Measurements from ENCODE around the gene GNG2. TPM values are rescaled to one million over a fixed set of nuclear protein-coding genes. Genes with fewer than 3 reads are reported as not detected.
A peak's percentile ranks its signal among the peaks of the same experiment; 100 is the strongest.

Gene GNG2
- total RNA-seq, 6 experiments from 2014 or later = 2.4 to 6.0 (median 2.8) TPM

DNA sequence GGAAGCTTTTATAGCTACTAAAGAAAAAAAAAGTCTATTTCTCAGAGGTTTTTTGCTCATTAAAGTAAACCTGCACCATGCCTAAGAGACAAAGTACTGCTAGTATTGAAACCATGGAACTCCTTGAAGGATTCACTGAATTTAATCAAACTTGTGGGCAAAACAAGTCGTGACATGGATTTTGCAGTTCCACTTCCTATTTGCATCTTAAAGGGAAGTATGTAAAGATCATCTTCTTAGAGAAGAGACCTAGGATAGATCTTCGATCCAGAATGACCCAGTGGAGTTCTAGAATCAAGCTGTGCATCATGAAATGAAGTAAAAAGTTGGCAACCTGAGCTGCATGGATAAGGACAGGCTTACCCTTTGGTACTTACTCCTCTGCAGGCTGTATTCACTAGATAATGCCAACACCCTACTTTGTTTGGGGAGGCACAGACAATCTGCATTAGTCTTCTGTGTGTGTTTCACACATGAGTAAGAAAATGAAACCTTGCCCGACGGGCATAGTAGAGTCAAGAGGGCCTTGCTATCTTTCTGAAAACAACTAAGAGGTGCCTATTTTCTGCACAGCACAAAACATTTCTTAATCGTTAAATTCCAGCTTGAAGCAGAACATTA lies 1.9 kb downstream of the GNG2 start:
- DNase-seq = no peak
- Mint-ChIP-seq H3K36me3 (ENCODE audit: low read depth) (no peaks in the 10 kb centered on the region), H3K4me1 (ENCODE audit: low read depth) (peaks cover 46% of the 10 kb centered on the region), H3K9me3 (no peaks in the 10 kb centered on the region), H3K27ac (peak overlapping the region; percentile 6; the same call in 1 of the 2 replicates), H3K4me3 (peak overlapping the region; percentile 66), H3K27me3 (ENCODE audit: insufficient read depth) (no peaks in the 10 kb centered on the region; the same call in none of the 2 replicates)
- TF ChIP-seq, protein P1, sequence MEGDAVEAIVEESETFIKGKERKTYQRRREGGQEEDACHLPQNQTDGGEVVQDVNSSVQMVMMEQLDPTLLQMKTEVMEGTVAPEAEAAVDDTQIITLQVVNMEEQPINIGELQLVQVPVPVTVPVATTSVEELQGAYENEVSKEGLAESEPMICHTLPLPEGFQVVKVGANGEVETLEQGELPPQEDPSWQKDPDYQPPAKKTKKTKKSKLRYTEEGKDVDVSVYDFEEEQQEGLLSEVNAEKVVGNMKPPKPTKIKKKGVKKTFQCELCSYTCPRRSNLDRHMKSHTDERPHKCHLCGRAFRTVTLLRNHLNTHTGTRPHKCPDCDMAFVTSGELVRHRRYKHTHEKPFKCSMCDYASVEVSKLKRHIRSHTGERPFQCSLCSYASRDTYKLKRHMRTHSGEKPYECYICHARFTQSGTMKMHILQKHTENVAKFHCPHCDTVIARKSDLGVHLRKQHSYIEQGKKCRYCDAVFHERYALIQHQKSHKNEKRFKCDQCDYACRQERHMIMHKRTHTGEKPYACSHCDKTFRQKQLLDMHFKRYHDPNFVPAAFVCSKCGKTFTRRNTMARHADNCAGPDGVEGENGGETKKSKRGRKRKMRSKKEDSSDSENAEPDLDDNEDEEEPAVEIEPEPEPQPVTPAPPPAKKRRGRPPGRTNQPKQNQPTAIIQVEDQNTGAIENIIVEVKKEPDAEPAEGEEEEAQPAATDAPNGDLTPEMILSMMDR (IDR thresholded peaks at IDR 0.05) = no peak

DNA sequence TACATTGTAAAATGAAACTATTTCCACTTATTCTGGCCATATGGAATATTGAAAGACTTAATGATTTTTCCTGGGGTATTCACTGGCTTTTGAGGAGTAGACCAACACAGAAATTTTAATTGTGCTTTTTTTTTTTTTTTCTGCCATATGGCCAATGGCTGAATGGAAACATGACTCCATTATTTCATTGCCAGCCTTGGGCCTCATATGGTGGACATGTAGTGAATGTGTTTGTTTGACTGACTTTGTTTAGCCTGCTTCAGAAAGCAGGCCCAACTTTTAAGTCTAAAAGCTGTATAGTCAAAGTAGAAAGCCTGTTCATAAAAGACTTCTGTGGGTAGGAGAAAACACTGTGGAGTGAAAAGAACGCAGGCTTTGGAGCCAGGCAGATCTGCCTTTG lies 2.4 kb downstream of the GNG2 start:
- TF ChIP-seq, protein P1 (IDR thresholded peaks at IDR 0.05) = no peak
- no peaks in the 10 kb centered on the region; the same call in none of the 2 replicates for H3K27me3 Mint-ChIP-seq (ENCODE audit: insufficient read depth)
- peak overlapping the region; percentile 66 for H3K4me3 Mint-ChIP-seq
- H3K4me1 Mint-ChIP-seq (ENCODE audit: low read depth) = peaks cover 46% of the 10 kb centered on the region
- no peaks in the 10 kb centered on the region for H3K36me3 Mint-ChIP-seq (ENCODE audit: low read depth)
- H3K27ac Mint-ChIP-seq = no peak overlapping the region
- no peaks in the 10 kb centered on the region for H3K9me3 Mint-ChIP-seq
- DNase-seq = no peak

DNA sequence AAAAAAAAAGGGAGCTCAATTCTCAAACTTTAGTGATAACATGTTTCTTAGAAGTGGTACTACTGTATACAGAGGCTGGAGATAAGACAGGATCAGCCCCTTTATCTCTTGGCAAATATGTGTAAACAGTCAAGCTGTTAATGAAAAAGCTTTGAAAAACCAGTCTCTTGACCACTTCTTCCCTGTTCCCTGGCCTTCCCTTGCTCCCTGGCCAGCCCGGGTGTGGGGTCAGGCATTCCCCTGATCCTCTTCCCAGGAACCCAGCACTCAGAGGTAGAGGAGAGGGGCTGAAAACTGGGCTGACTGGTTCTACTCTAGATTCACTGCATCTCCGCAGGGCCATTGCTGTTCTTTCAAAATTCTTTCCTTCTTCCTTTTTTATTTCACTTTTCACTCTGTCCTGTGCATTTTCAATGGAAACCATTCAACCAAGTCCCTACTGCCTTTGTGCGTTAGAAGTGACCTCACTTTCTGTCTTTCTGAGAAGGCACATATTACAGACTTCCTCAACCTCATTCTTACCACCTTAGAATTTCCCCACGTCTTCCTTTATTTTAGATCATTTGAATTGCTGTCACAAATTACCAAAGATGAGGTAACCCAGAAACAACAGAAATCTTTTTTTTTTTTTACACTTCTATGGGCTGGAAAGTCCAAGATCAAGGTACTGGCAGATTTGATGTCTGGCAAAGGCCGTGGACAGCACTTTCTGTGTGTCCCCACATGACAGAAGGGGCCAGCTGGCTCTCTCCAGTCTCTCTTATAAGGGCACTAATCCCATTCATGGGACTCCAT lies 5.7 kb downstream of the GNG2 start:
- H3K27me3 Mint-ChIP-seq (ENCODE audit: insufficient read depth) = no peaks in the 10 kb centered on the region; the same call in 1 of the 2 replicates
- H3K4me1 Mint-ChIP-seq (ENCODE audit: low read depth) = peaks cover 19% of the 10 kb centered on the region

DNA sequence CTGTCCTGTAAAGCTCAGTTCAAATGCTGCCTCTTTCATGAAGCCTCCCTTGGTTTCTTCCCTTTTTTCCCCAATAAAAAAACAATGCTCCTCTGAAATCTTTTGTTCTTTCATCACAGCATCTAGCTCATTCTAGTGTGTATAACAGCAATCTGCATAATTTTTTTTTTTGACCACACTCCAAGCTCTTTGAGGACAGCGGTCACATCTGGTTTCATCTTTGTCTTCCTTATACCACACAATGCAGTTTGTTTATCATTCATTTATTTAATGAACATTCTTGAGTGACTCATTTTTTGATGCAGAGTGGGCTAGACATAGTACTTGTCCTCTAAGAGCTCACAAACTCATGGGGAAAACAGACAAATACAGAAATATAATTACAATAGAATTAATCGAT lies 7.3 kb downstream of the GNG2 start:
- Mint-ChIP-seq H3K36me3 (ENCODE audit: low read depth) (no peaks in the 10 kb centered on the region), H3K4me1 (ENCODE audit: low read depth) (peaks cover 8% of the 10 kb centered on the region), H3K27me3 (ENCODE audit: insufficient read depth) (no peaks in the 10 kb centered on the region; the same call in 1 of the 2 replicates), H3K27ac (no peak overlapping the region), H3K4me3 (no peak overlapping the region), H3K9me3 (no peaks in the 10 kb centered on the region)
- DNase-seq = no peak
- TF ChIP-seq, protein P1 (IDR thresholded peaks at IDR 0.05) = no peak

More for the DNA sequence above, 5.7 kb downstream of the GNG2 start:
- H3K9me3 Mint-ChIP-seq = no peaks in the 10 kb centered on the region
- no peak overlapping the region for H3K4me3 Mint-ChIP-seq
- TF ChIP-seq, protein P1 (IDR thresholded peaks at IDR 0.05) = no peak
- no peak for DNase-seq
- H3K36me3 Mint-ChIP-seq (ENCODE audit: low read depth) = no peaks in the 10 kb centered on the region
- H3K27ac Mint-ChIP-seq = no peak overlapping the region

DNA sequence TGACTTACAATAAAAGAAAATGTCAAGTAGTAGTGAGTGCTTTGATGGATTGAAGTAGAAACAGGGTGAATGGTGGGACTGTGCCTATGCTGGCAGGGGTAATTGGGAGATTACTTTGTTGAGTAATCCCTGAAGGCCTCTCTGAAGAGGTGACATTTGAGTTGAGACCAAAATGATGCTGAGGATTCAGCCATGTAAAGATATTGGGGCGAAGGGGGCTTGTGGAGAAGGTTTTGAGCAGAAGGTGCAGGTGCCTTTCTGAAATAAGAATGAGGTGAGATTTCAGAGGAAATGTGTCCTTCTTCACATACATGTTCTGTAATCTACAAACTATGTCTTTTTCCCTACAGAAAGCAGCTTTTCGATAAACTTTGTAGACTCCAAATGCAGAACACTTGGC lies 8.0 kb downstream of the GNG2 start:
- no peak for DNase-seq
- TF ChIP-seq, protein P1 (IDR thresholded peaks at IDR 0.05) = no peak
- H3K4me3 Mint-ChIP-seq = no peak overlapping the region

More for the DNA sequence above, 8.0 kb downstream of the GNG2 start:
- Mint-ChIP-seq H3K27me3 (ENCODE audit: insufficient read depth) (no peaks in the 10 kb centered on the region; the same call in 1 of the 2 replicates), H3K36me3 (ENCODE audit: low read depth) (no peaks in the 10 kb centered on the region), H3K27ac (no peak overlapping the region), H3K9me3 (no peaks in the 10 kb centered on the region), H3K4me1 (ENCODE audit: low read depth) (peaks cover 12% of the 10 kb centered on the region)

Data from HFFc6 (cell line).